GM12865 (cell line): Measurements from ENCODE around the gene NKX3-2.

ENCODE experiments used
- DNase-seq: peaks from one replicate; pipeline ENCODE4 v3.0.0; 2010; ENCODE audit warnings: low read depth
- H3K4me3 ChIP-seq: 2 replicates; pipeline ENCODE4 v1.5.1; 2011; ENCODE audit warnings: mild to moderate bottlenecking, low read depth, low read length, control low read depth
- CTCF ChIP-seq: IDR thresholded peaks from 2 replicates; pipeline ENCODE4 v1.5.1; 2011; ENCODE audit warnings: low read length, control low read depth, low read depth, inconsistent platforms; ENCODE audit not compliant: insufficient read depth; ENCODE audit errors: missing control alignments

Gene NKX3-2

GRCh38 chr4:13530823-13531624 lies 13.3 kb downstream of the NKX3-2 start:
- no peak overlapping the region for H3K4me3 ChIP-seq
- DNase-seq: no peak
- TF ChIP-seq CTCF: no peak

- no peak for DNase-seq
- H3K4me3 ChIP-seq: no peak overlapping the region
- no peak for TF ChIP-seq CTCF
Observed at GRCh38 chr4:13529128-13529919, 15.0 kb downstream of the NKX3-2 start.

GRCh38 chr4:13528821-13529127 lies 15.5 kb downstream of the NKX3-2 start:
- no peak overlapping the region for H3K4me3 ChIP-seq
- DNase-seq: no peak
- no peak for TF ChIP-seq CTCF

GRCh38 chr4:13527981-13528820 lies 16.1 kb downstream of the NKX3-2 start:
- TF ChIP-seq CTCF: no peak
- peak; percentile 80 for DNase-seq
- peak overlapping the region; percentile 28 for H3K4me3 ChIP-seq

- DNase-seq: no peak
- no peak for TF ChIP-seq CTCF
- H3K4me3 ChIP-seq: peak overlapping the region; percentile 0; the same call in 1 of the 2 replicates
Observed at GRCh38 chr4:13527192-13527980, 16.9 kb downstream of the NKX3-2 start.

GRCh38 chr4:13526658-13527057 lies 17.6 kb downstream of the NKX3-2 start:
- no peak for TF ChIP-seq CTCF
- DNase-seq: no peak
- H3K4me3 ChIP-seq: no peak overlapping the region
